HG02840 (cell line): Measurements from ENCODE around the gene SLC1A3.
"Not testable (repeated sequence)": the region's sequence is repeated elsewhere in the genome, so short reads cannot be mapped to it uniquely, and the experiment has no call there.

ENCODE experiments used
- ATAC-seq: cut with Tn5 transposase; IDR thresholded peaks from one replicate; pipeline ENCODE4 v1.9.1; 2021; ENCODE audit warnings: mild to moderate bottlenecking, moderate library complexity, moderate number of reproducible peaks; ENCODE audit not compliant: unreplicated experiment, low FRiP score

The SLC1A3 gene

GRCh38 chr5:36606428-36607113 is at the start of gene SLC1A3:
Gene SLC1A3 (plus strand): TSS chr5:36606606. CDS start chr5:36608424, 1,818 bp downstream.
- peak; percentile 88 for ATAC-seq

- no peak for ATAC-seq
These were observed 47.8 kb upstream of the SLC1A3 start for GRCh38 chr5:36558641-36559040.

- ATAC-seq = no peak
These were observed 44.8 kb upstream of the SLC1A3 start for GRCh38 chr5:36561601-36562000.

GRCh38 chr5:36569491-36569890 is 36.9 kb upstream of the SLC1A3 start:
- ATAC-seq = no peak

- no peak for ATAC-seq
These were observed 35.9 kb upstream of the SLC1A3 start for GRCh38 chr5:36570301-36571095.

GRCh38 chr5:36571401-36572042 is 34.9 kb upstream of the SLC1A3 start:
- no peak for ATAC-seq

GRCh38 chr5:36573438-36573837 is 33.0 kb upstream of the SLC1A3 start:
- no peak for ATAC-seq

GRCh38 chr5:36575361-36575781 is 31.0 kb upstream of the SLC1A3 start:
- ATAC-seq = no peak

GRCh38 chr5:36576721-36577120 is 29.7 kb upstream of the SLC1A3 start:
- ATAC-seq = no peak

GRCh38 chr5:36579858-36580257 is 26.5 kb upstream of the SLC1A3 start:
- ATAC-seq = not testable (repeated sequence)

GRCh38 chr5:36581070-36581469 is 25.3 kb upstream of the SLC1A3 start:
- ATAC-seq = no peak

- ATAC-seq = no peak
These were observed 22.2 kb upstream of the SLC1A3 start for GRCh38 chr5:36584009-36584875.

- no peak for ATAC-seq
These were observed 20.7 kb upstream of the SLC1A3 start for GRCh38 chr5:36585701-36586100.

- ATAC-seq = no peak
These were observed 19.1 kb upstream of the SLC1A3 start for GRCh38 chr5:36587354-36587753.

GRCh38 chr5:36589735-36590134 is 16.7 kb upstream of the SLC1A3 start:
- ATAC-seq = not testable (repeated sequence)

GRCh38 chr5:36590513-36591286 is 15.7 kb upstream of the SLC1A3 start:
- no peak for ATAC-seq

GRCh38 chr5:36593867-36594266 is 12.5 kb upstream of the SLC1A3 start:
- ATAC-seq = no peak

GRCh38 chr5:36596247-36596646 is 10.2 kb upstream of the SLC1A3 start:
- ATAC-seq = no peak

- ATAC-seq = no peak
These were observed 9.7 kb upstream of the SLC1A3 start for GRCh38 chr5:36596756-36597155.

- ATAC-seq = no peak
These were observed 8.4 kb upstream of the SLC1A3 start for GRCh38 chr5:36598045-36598444.
